NT2/D1 (cell line): Measurements from ENCODE around the gene METTL24.
A peak's percentile ranks its signal among the peaks of the same experiment; 100 is the strongest.

Source experiments
- DNase-seq: peaks from one replicate; pipeline ENCODE4 v3.0.0-alpha.2; 2011; ENCODE audit warnings: low read depth, low spot score
- H3K27me3 ChIP-seq: 2 replicates; pipeline ENCODE4 v1.6.0; 2011; ENCODE audit warnings: mild to moderate bottlenecking; ENCODE audit not compliant: insufficient read length, insufficient read depth
- H3K36me3 ChIP-seq: 2 replicates; pipeline ENCODE4 v1.6.1; 2011; ENCODE audit warnings: mild to moderate bottlenecking, low read length, mixed read lengths; ENCODE audit not compliant: insufficient read depth, insufficient read length
- H3K4me1 ChIP-seq: 2 replicates; pipeline ENCODE4 v1.5.1; 2011; ENCODE audit not compliant: insufficient read depth, insufficient read length
- H3K4me3 ChIP-seq: 2 replicates; pipeline ENCODE4 v1.5.1; 2011; ENCODE audit warnings: low read depth; ENCODE audit not compliant: insufficient read length
- H3K9ac ChIP-seq: 2 replicates; pipeline ENCODE4 v1.6.0; 2011; ENCODE audit warnings: low read depth; ENCODE audit not compliant: insufficient read length
- H3K9me3 ChIP-seq: 2 replicates; pipeline ENCODE4 v1.5.1; 2011; ENCODE audit warnings: mild to moderate bottlenecking, low read length; ENCODE audit not compliant: insufficient read depth
- SUZ12 ChIP-seq: IDR thresholded peaks from 2 replicates; pipeline ENCODE4 v1.6.1; 2011; ENCODE audit not compliant: insufficient read length, insufficient read depth; ENCODE audit errors: extremely low read depth
- YY1 ChIP-seq: IDR thresholded peaks from 2 replicates; pipeline ENCODE4 v1.6.1; 2011; ENCODE audit not compliant: insufficient read length, insufficient read depth
- ZNF274 ChIP-seq: IDR thresholded peaks from 2 replicates; pipeline ENCODE4 v1.6.1; 2011; ENCODE audit warnings: mild to moderate bottlenecking, low read depth, low read length

Gene METTL24

DNA sequence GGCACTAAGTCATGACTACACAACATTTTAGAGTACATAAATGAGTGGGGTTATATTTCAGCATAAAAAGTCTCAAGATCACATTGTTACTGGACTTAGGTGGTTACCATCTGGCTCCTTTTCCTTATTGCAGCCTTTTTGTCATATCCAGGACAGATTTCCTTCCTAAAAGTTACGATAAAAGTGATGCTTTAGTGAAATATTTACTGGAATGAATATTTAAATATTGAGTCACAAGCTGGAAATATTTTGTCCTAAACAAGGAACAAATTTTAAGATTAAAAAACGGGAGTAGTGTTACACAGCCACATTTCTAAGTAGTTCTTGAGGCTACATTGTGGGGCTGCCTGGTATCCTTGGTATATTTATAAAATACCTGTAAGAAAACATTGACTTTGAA lies 125.7 kb downstream of the METTL24 start:
- DNase-seq: no peak
- no peak for TF ChIP-seq SUZ12
- TF ChIP-seq YY1: no peak
- TF ChIP-seq ZNF274: no peak
- Histone ChIP-seq H3K27me3 (no peaks in the 10 kb centered on the region), H3K4me3 (no peak overlapping the region), H3K4me1 (no peaks in the 10 kb centered on the region), H3K36me3 (peaks cover 14% of the 10 kb centered on the region), H3K9ac (no peak overlapping the region), H3K9me3 (no peaks in the 10 kb centered on the region)

DNA sequence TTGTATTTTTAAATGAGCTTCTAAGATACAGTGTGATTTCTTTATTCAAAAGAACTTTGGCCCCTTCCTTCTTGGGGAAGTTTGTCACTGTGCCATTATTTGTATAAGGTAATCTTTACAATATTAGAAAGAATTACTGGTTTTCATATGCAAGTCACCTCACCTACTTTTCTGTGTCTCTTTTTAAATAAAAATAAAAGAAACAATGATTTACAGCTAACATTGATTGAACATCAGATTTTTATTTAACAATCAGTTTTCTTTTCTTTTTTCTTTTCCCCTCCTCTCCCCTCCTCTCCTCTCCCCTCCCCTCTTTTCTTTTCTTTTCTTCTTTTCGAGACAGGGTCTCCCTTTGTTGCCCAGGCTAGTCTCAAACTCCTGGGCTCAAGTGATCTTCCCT lies 131.9 kb downstream of the METTL24 start:
- Histone ChIP-seq H3K36me3 (peaks cover 24% of the 10 kb centered on the region), H3K4me1 (no peaks in the 10 kb centered on the region), H3K9ac (no peak overlapping the region), H3K27me3 (no peaks in the 10 kb centered on the region), H3K9me3 (no peaks in the 10 kb centered on the region), H3K4me3 (no peak overlapping the region)
- TF ChIP-seq ZNF274 (no peak), YY1 (no peak), SUZ12 (no peak)
- DNase-seq: no peak

DNA sequence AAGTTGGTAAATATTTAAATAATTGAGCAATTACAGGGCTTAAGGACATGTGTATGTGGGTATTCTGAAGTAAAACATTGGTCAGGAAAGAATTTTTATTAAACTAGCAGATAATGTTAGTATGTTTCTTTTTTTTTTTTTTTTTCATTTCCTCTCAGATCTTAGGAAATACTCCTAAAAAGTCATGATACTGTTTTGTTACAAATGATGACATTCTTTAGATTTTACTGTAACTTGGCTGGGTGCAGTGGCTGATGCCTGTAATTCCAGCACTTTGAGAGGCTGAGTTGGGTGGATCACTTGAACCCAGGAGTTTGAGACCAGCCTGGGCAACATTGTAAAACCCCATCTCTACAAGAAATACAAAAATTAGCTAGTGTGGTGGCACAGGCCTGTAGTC lies 136.4 kb downstream of the METTL24 start:
- no peak for TF ChIP-seq YY1
- no peak for TF ChIP-seq ZNF274
- TF ChIP-seq SUZ12: no peak
- DNase-seq: no peak
- H3K9ac ChIP-seq: no peak overlapping the region
- H3K36me3 ChIP-seq: peaks cover 38% of the 10 kb centered on the region
- H3K4me3 ChIP-seq: no peak overlapping the region
- H3K4me1 ChIP-seq: no peaks in the 10 kb centered on the region
- no peaks in the 10 kb centered on the region for H3K9me3 ChIP-seq
- H3K27me3 ChIP-seq: no peaks in the 10 kb centered on the region

DNA sequence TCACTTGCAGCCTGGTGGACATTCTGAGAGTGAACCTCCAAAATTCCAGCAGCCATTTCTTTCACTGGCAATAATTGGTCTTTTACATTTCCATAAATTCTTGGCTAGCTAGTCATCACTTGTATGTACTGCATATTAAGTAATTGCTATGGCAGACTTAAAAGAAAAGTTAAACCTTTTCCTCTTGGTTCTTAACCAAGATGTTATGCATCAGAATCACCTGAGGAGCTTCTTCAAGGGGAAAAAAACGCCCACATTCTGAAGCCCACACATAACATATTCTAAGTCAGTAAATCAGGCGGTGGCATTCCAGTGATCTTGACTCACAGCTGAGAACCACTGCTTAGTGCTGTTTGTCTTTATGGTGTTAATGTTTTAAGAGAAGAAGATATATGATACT lies 140.9 kb downstream of the METTL24 start:
- Histone ChIP-seq H3K27me3 (no peaks in the 10 kb centered on the region), H3K4me3 (no peak overlapping the region), H3K4me1 (no peaks in the 10 kb centered on the region), H3K36me3 (peaks cover 58% of the 10 kb centered on the region), H3K9me3 (no peaks in the 10 kb centered on the region), H3K9ac (no peak overlapping the region)
- DNase-seq: peak; percentile 2
- no peak for TF ChIP-seq ZNF274
- TF ChIP-seq SUZ12: no peak
- no peak for TF ChIP-seq YY1

DNA sequence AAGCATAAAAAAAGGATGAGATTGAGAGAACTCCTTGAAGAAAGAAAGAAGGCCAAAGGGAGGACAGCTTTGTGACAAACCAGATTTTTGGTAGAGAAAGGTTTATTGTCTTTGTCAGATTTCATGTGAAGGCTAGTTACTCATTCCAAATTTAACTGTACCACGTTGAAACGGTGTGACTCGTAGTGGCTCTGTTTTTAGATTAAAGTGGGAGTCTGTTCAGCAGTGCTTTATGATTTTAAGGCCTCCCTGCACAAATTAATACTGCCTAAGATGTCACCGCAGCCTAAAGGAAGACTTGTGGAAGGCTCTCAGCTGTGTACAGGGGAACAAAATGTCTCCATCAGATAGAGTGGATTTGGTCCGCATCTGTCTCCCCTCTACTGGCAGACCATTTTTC lies 142.0 kb downstream of the METTL24 start:
- no peak for DNase-seq
- H3K9ac ChIP-seq: no peak overlapping the region
- no peaks in the 10 kb centered on the region for H3K27me3 ChIP-seq
- no peaks in the 10 kb centered on the region for H3K9me3 ChIP-seq
- no peak overlapping the region for H3K4me3 ChIP-seq
- TF ChIP-seq ZNF274 (no peak), YY1 (no peak), SUZ12 (no peak)
- peaks cover 64% of the 10 kb centered on the region for H3K36me3 ChIP-seq
- no peaks in the 10 kb centered on the region for H3K4me1 ChIP-seq

DNA sequence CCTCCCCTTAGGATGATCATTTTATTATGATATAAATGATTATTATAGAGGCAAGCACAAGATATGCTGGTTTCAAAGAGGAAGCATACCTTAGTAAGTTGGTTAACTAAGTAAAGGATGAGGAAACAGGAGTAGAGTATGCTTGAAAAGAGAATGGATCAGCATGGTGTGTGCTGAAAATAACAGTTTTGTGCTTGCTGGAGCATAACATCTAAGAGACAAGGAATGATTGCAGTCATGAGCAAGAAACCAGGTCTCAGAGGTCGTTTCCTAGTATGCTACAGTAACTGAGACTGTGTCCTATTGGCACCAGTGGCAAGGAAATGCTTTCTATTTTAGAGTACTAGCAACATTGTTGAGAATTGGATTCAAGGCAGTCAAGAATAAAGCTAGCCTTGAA lies 143.8 kb downstream of the METTL24 start:
- Histone ChIP-seq H3K4me3 (no peak overlapping the region), H3K9me3 (no peaks in the 10 kb centered on the region), H3K4me1 (no peaks in the 10 kb centered on the region), H3K36me3 (peaks cover 54% of the 10 kb centered on the region), H3K9ac (no peak overlapping the region), H3K27me3 (no peaks in the 10 kb centered on the region)
- no peak for DNase-seq
- TF ChIP-seq ZNF274 (no peak), YY1 (no peak), SUZ12 (no peak)

DNA sequence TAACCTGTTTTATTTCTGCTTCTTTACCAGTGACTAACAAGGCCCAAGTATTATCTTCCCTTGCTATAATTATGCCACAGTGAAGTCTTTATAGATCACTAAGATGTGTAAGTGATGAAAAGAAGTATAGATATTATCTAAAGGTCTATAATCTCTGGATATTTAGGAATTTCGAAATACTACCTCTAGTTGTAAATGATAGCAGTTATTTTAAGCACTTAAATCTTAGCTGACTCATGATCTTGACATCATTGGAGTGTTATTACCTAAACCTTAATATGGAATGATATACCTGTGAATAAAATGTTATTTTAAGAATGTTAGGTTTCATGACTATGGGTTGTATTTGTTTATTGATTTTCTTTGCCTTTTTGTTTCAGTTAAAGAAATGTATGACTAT lies 146.4 kb downstream of the METTL24 start:
- no peaks in the 10 kb centered on the region for H3K9me3 ChIP-seq
- H3K4me1 ChIP-seq: no peaks in the 10 kb centered on the region
- no peak for DNase-seq
- peaks cover 46% of the 10 kb centered on the region for H3K36me3 ChIP-seq
- no peak overlapping the region for H3K4me3 ChIP-seq
- no peaks in the 10 kb centered on the region for H3K27me3 ChIP-seq
- no peak for TF ChIP-seq ZNF274
- TF ChIP-seq YY1: no peak
- no peak for TF ChIP-seq SUZ12
- H3K9ac ChIP-seq: no peak overlapping the region

DNA sequence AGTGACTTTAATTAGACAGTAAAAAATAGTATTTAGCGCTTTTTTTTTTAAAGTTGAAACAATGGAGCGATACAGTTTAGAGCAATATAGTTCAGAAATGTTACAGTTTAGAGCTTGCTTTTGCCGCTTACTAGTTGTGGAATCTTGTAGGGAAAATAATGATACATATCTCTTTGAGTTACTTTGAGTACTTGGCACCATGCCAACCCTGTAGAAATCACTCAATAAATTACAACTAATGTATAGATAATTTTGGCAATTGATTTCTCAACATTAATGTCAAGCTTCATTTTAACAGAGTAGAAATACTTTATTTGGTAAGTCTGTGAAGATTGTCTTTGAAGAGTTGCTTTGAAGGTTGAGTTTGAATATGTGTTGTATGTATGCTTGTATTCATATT lies 150.5 kb downstream of the METTL24 start:
- Histone ChIP-seq H3K4me1 (no peaks in the 10 kb centered on the region), H3K27me3 (no peaks in the 10 kb centered on the region), H3K9me3 (no peaks in the 10 kb centered on the region), H3K4me3 (no peak overlapping the region), H3K36me3 (peaks cover 23% of the 10 kb centered on the region), H3K9ac (no peak overlapping the region)
- TF ChIP-seq YY1 (no peak), SUZ12 (no peak), ZNF274 (no peak)
- no peak for DNase-seq
